Prostate gland (tissue), 2 donors: ENCODE results near the gene INPP5E.

ENCODE experiments used
- POLR2A ChIP-seq: fragments of 450-650 bp; IDR thresholded peaks from one replicate; pipeline ENCODE4 v1.6.1; 2016; ENCODE audit warnings: antibody characterized with exemption, mild to moderate bottlenecking
- TF ChIP-seq, protein P1 (sequence below), 4 experiments: fragments of 200-600 bp in 2 of 4; fragments of 450-650 bp in 2 of 4; sonication (generic) in 2 of 4; IDR thresholded peaks; 1 replicate in 3 of 4; 2 replicates in 1 of 4; pipeline ENCODE4 v1.5.1; 2016 to 2019; ENCODE audit warnings: antibody characterized with exemption in 4 of 4, mild to moderate bottlenecking in 2 of 4, moderate library complexity in 2 of 4

DNA sequence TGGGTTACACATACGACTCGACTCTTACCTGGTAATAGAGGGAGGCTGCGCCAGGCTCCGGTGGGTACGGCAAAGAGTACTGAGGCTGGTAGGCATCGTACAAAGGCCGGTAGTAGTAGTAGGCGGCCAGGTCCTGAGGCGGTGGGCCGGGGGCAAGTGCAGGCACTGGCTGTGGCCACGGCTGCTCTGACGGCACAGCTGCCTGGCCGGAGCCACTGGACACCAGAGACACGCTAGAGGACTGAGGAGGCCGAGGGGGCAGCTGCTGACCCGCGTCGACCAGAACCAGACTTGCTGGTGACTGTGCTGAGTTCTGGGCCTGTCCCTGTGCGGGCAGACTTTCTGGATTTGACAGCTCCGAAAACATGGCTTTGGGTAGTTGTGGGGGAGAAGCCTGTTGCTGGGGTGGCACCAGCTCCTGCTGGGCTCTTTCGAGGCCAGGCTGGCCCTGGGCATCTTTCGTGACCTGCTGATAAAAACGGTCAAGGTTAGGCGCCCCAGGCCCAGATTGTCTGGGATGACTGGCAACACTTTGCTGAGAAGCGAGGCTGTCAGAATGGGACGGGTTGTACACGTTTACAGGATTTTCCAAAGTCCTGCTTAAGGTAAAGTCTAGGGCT is 34.5 kb upstream of the INPP5E start:
- TF ChIP-seq, protein P1, sequence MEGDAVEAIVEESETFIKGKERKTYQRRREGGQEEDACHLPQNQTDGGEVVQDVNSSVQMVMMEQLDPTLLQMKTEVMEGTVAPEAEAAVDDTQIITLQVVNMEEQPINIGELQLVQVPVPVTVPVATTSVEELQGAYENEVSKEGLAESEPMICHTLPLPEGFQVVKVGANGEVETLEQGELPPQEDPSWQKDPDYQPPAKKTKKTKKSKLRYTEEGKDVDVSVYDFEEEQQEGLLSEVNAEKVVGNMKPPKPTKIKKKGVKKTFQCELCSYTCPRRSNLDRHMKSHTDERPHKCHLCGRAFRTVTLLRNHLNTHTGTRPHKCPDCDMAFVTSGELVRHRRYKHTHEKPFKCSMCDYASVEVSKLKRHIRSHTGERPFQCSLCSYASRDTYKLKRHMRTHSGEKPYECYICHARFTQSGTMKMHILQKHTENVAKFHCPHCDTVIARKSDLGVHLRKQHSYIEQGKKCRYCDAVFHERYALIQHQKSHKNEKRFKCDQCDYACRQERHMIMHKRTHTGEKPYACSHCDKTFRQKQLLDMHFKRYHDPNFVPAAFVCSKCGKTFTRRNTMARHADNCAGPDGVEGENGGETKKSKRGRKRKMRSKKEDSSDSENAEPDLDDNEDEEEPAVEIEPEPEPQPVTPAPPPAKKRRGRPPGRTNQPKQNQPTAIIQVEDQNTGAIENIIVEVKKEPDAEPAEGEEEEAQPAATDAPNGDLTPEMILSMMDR (IDR thresholded peaks at IDR 0.05), result no peak
- no peak for TF ChIP-seq POLR2A
